Measurements from ENCODE around the gene MRPL9. TPM values are rescaled to one million over a fixed set of nuclear protein-coding genes. Genes with fewer than 3 reads are reported as not detected.
"Not testable (repeated sequence)": the region's sequence is repeated elsewhere in the genome, so short reads cannot be mapped to it uniquely, and the experiment has no call there.

The MRPL9 gene
- total RNA-seq, 1 donor from 2014 or later, result 58.5 TPM

- Mint-ChIP-seq H3K27me3 (ENCODE audit: low read depth, unreplicated experiment) (no peaks in the 10 kb centered on the region), H3K36me3 (ENCODE audit: low read depth, unreplicated experiment) (peaks cover 16% of the 10 kb centered on the region), H3K4me3 (ENCODE audit: unreplicated experiment) (no peak overlapping the region), H3K4me1 (ENCODE audit: low read depth, unreplicated experiment) (peaks cover 2% of the 10 kb centered on the region), H3K27ac (ENCODE audit: unreplicated experiment) (peak overlapping the region; percentile 56), H3K9me3 (ENCODE audit: unreplicated experiment) (peaks cover 3% of the 10 kb centered on the region)
- Histone ChIP-seq H3K27me3 (ENCODE audit: insufficient read depth, low read length) (no peaks in the 10 kb centered on the region), H4K20me1 (ENCODE audit: insufficient read depth, low read length) (no peaks in the 10 kb centered on the region), H3K4me1 (ENCODE audit: insufficient read depth, low read length) (no peaks in the 10 kb centered on the region), H3K9me3 (ENCODE audit: insufficient read depth, low read depth, low read length) (no peaks in the 10 kb centered on the region), H3K79me2 (ENCODE audit: insufficient read depth, low read length) (no peaks in the 10 kb centered on the region), H2AFZ (ENCODE audit: low read depth, low read length) (peak overlapping the region; percentile 7), H3K4me2 (ENCODE audit: low read length) (no peak overlapping the region), H3K4me3 (ENCODE audit: insufficient read depth, low read depth, low read length) (no peak overlapping the region), H3K9ac (ENCODE audit: low read length) (no peak overlapping the region), H3K27ac (ENCODE audit: low read depth, low read length) (no peak overlapping the region), H3K36me3 (ENCODE audit: insufficient read depth, low read length) (no peaks in the 10 kb centered on the region)
- peak; percentile 79 for DNase-seq (ENCODE audit: low read depth)
- FAIRE-seq, result no peak
- TF ChIP-seq EZH2 (IDR thresholded peaks at IDR 0.05; ENCODE audit: insufficient read depth, low read length), result no peak
- no peak for TF ChIP-seq CTCF (IDR thresholded peaks at IDR 0.05; ENCODE audit: insufficient read depth, low read depth, low read length)
Observed at GRCh38 chr1:151773702-151774101, 10.4 kb upstream of the MRPL9 start.

- not testable (repeated sequence) for FAIRE-seq; H3K9me3 ChIP-seq (ENCODE audit: insufficient read depth, low read depth, low read length); H3K9ac ChIP-seq (ENCODE audit: low read length); H3K4me1 ChIP-seq (ENCODE audit: insufficient read depth, low read length); H3K4me1 Mint-ChIP-seq (ENCODE audit: low read depth, unreplicated experiment); H3K79me2 ChIP-seq (ENCODE audit: insufficient read depth, low read length); H3K27ac ChIP-seq (ENCODE audit: low read depth, low read length); H3K36me3 Mint-ChIP-seq (ENCODE audit: low read depth, unreplicated experiment); H4K20me1 ChIP-seq (ENCODE audit: insufficient read depth, low read length); H3K4me2 ChIP-seq (ENCODE audit: low read length); H2AFZ ChIP-seq (ENCODE audit: low read depth, low read length); H3K27me3 ChIP-seq (ENCODE audit: insufficient read depth, low read length); H3K9me3 Mint-ChIP-seq (ENCODE audit: unreplicated experiment); H3K27ac Mint-ChIP-seq (ENCODE audit: unreplicated experiment); H3K4me3 ChIP-seq (ENCODE audit: insufficient read depth, low read depth, low read length); H3K36me3 ChIP-seq (ENCODE audit: insufficient read depth, low read length); H3K27me3 Mint-ChIP-seq (ENCODE audit: low read depth, unreplicated experiment); H3K4me3 Mint-ChIP-seq (ENCODE audit: unreplicated experiment); DNase-seq (ENCODE audit: low read depth)
Observed at GRCh38 chr1:151769270-151769669, 6.0 kb upstream of the MRPL9 start.

- FAIRE-seq; H3K27ac ChIP-seq (ENCODE audit: low read depth, low read length); H3K27me3 ChIP-seq (ENCODE audit: insufficient read depth, low read length); H3K36me3 ChIP-seq (ENCODE audit: insufficient read depth, low read length); DNase-seq (ENCODE audit: low read depth); H3K36me3 Mint-ChIP-seq (ENCODE audit: low read depth, unreplicated experiment); H3K9ac ChIP-seq (ENCODE audit: low read length); H3K9me3 Mint-ChIP-seq (ENCODE audit: unreplicated experiment); H3K79me2 ChIP-seq (ENCODE audit: insufficient read depth, low read length); H3K4me3 Mint-ChIP-seq (ENCODE audit: unreplicated experiment); H4K20me1 ChIP-seq (ENCODE audit: insufficient read depth, low read length); H3K27ac Mint-ChIP-seq (ENCODE audit: unreplicated experiment); H3K4me1 Mint-ChIP-seq (ENCODE audit: low read depth, unreplicated experiment); H2AFZ ChIP-seq (ENCODE audit: low read depth, low read length); H3K27me3 Mint-ChIP-seq (ENCODE audit: low read depth, unreplicated experiment); H3K4me2 ChIP-seq (ENCODE audit: low read length); H3K9me3 ChIP-seq (ENCODE audit: insufficient read depth, low read depth, low read length); H3K4me3 ChIP-seq (ENCODE audit: insufficient read depth, low read depth, low read length); H3K4me1 ChIP-seq (ENCODE audit: insufficient read depth, low read length): not testable (repeated sequence)
Observed at GRCh38 chr1:151768351-151769066, 5.2 kb upstream of the MRPL9 start.

All from astrocyte (in vitro differentiated cells and primary cell).